NCI-H526 treated with DMSO at 0.1 percent for 48 hours (cell line): ENCODE results near the gene QSOX2.

Experiments used
- DNase-seq: peaks from one replicate; lab custom pipeline; 2025; lab: John Stamatoyannopoulos, UW

The QSOX2 gene

DNA sequence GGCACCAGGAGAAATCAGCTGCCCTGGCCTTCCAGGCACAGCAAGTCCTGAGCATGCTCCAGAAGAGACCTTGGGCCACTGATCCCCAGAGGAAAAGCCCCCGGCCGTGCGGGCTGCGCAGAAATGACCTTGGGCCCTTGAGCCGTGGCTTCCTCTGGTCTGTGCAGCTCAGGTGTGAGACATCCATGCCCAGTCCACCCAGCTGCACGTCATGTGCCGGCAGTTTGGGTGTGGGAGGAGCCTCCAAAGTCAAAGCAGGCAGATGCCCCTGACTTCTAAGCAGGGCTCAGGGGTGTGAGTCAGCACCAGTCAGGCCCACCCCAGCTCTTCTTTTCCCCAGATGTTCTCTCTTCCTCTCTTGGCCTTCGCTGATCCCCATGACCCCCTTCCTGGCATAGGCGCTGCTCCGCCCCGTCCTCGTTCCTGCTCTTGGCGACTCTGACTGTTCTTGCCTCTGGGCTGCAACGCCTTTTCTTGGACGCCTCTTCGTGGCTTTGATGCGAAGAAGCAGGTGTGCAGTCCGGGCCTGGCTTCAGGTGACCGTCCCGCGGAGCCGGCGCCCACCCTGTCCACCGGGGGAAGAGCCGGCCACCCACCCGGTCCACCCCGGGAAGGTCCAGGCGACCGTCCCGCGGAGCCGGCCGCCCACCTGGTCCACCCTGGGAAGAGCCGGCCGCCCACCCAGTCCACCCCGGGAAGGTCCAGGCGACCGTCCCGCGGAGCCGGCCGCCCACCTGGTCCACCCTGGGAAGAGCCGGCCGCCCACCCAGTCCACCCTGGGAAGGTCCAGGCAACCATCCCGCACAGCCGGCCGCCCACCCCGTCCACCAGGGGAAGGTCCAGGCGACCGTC is 5.9 kb upstream of the QSOX2 start:
- DNase-seq: no peak

- no peak for DNase-seq
These were observed 5.1 kb upstream of the QSOX2 start for GRCh38 chr9:136250676-136251075.

- DNase-seq: no peak
These were observed 4.4 kb upstream of the QSOX2 start for GRCh38 chr9:136249877-136250559.

DNA sequence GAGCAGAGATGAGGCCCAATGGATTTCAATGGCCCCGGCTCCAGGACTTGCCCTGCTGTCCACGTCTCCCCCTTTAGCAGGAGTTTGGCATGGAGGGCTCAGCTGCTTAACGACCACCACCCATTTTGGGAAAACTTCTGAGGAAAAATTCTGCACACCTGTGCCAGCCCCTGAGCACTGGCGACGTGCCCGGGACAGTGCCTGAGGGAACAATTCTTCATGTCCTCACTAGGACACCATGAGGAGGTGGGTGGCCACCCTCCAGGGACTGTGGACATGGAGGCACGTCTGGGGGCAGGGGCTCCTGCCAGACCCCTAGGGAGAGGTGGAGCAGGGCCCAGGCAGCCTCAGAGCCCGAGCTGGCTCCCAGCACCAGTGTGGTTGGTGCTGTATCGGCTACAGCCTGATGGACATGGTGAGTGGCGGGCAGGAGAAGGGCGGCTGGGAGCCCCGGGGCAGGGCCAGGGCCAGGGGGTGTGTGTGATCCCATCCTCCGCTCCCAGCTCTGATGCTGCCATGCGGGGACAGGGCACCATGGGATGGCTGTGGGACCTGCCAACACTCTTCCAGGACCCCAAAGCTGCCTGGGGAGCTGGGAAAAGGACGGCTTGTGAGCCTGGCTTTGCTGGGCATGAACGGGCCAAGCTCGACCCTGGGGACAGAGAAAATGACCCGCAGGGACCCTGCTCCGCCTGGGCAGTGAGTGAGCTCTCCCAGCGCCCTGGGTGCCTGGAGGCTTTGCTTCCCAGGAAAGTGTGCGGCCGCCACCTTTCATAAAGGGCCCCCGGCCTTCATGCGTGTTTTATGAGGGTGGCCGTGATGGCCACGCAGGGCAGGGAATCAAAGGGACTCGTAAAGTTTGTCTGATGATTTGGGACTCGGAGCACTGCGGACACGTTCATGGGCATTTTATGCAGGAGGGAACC is 3.6 kb upstream of the QSOX2 start:
- no peak for DNase-seq

GRCh38 chr9:136247947-136248637 is 2.5 kb upstream of the QSOX2 start:
- DNase-seq: no peak

GRCh38 chr9:136247551-136247916 is 1.9 kb upstream of the QSOX2 start:
- no peak for DNase-seq

DNA sequence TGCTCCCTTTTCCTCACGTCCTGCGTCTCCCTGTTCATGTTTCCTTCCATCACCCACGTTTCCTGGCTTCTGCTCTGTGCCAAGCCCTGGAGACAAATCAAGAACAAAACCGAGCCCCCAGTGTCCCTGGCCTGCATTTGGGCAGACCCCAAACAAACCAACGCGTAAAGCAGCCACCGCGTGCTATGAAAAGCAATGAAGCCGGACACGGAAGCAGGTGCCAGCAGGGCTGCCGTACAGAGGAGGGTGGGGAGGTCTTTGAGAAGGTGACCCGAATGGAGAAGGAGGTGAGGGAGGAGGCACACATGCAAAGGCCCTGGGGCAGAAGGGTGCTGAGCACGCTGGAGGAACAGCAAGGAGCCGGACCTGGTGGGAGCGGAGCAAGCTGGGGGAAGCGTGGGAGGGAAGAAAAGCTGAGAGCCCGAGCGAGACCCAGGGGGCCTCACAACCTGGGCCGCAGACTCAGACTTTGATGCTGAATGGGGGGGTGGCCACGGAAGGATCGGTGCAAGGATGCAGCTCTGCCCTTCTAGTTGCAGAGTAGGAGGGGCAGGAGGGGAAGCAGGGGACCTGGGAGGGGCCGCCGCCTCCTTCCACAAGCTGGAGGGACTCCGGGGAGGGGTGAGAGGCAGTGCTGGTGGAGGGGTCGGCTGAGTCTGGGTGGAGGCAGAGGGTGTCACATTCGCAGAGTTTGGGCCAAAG is 1.4 kb upstream of the QSOX2 start:
- DNase-seq: no peak

- no peak for DNase-seq
These were observed 718 bp downstream of the QSOX2 start for GRCh38 chr9:136244969-136245218.

DNA sequence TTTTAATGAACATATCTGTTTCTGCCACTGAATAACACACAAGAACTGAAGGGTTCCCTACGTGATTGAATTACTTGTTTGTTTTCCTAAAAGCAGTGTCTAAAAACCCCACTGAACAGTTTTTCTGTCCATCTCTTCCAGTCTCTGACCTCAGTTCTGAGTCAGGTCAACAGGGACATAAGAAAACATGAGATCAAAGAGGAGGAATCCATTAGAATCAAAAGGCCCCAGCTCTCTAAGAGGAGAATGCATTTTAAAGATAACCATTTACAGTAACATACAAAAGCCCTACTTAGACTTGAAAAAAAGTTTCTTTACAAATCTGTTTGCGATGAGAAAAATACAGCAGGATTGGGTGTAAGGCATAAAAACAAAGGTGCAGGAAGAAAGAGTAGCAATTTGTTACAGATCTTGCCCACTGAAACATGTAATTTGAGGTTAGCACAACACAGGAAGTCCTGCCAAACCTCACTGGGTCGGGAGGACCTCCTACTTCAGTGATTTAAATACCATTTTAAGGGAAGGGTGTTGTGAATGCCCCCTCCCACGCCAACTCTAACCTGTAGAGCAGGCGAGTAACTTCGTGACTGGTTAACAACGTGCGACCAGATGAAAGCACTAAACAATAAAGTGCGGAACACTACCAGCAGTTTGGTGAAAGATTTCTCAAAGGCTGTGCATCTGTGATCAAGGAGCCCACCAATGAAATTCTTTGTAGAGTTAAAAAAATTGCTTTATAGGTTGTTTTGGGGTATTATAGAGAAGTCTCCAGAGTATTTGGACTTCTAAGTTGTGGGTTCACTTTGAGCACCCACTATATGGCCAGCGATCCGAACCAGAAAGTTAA is 1.3 kb downstream of the QSOX2 start:
- DNase-seq: no peak

GRCh38 chr9:136243631-136244030 is 2.0 kb downstream of the QSOX2 start:
- DNase-seq: no peak

DNA sequence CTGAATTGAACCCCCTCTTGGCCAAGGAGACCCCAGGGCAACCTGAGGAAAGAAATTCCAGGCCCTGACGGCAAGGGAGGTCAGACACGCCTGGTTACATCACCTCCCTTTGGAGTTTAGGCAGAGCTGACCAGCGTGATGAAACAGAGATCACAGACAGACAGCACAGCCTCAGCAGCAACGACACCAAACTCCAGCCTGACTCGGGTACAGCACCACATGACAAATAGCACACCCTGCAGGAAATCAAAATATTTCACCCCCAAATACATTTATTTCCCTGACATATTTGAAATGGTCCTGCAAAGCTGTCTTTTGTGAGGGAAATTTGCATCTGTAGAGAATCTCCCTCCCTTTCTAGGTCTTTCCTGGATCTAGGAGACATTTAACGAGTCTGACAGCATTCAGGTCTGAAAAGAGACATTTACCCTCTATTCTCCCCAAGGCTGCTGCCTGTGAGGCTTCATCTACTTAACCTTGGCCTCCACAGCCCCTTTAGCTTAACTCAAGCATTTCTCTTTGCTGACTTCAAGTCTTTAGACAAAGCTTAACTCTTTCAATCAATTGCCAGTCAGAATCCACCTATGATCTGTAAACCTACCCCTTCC is 2.6 kb downstream of the QSOX2 start:
- DNase-seq: no peak

DNA sequence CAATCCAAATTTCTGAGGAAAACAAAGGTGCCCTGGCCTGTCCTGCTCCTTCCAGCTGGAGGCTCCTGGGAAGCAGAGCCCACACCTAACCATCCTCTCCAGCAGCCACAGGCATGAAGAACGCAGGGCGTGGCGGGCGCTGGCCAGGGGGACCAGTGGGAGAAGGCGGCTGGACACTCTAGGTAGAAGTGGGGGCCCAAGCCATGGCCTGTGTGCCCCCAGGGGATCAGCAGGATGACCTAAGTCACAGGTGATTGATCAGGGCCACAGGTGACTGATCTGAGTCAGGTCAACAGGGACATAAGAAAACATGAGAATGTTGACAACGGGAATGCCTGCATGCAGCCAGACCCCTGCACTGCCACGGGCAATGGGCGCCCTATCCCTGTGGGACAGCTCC is 3.4 kb downstream of the QSOX2 start:
- DNase-seq: no peak

- DNase-seq: no peak
These were observed 4.1 kb downstream of the QSOX2 start for GRCh38 chr9:136241542-136241941.

DNA sequence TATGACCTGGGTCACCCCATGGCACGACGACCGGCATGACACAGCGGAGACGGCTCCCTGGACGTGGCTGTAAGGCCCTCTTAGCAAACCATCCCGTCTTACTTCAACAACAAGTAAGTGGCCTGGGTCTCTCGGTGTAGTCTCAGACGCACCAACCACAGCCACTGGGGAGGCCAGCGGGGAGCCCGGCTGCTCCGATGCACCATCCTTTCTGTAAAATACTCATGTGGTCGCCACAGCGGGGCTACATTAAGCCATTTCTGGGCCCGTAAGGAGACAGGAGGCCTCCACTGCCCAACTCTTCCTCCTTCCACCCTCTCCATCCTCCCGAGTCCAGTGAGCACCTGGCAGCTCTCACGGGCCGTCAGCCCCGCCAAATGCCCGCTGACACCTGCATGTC is 4.7 kb downstream of the QSOX2 start:
- DNase-seq: no peak

DNA sequence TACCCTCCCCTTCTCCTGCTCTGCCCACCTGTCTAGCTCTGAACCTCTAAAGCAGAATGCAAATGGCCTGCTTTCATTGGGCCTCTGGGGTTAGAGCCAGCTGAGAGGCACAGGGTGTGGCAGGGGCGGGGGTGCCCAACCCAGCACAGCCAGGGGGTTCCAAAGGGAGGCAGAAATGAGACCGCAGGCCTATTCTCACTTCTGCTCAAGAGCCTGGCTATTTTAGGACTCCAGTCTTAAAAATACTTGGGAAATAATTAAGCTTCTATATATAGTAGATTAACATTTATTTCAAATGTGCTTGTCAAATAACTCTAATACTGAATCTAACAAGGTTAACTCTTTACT is 5.7 kb downstream of the QSOX2 start:
- DNase-seq: peak; percentile 71

- no peak for DNase-seq
These were observed 6.3 kb downstream of the QSOX2 start for GRCh38 chr9:136239135-136239982.

- DNase-seq: no peak
These were observed 7.3 kb downstream of the QSOX2 start for GRCh38 chr9:136238342-136238732.

DNA sequence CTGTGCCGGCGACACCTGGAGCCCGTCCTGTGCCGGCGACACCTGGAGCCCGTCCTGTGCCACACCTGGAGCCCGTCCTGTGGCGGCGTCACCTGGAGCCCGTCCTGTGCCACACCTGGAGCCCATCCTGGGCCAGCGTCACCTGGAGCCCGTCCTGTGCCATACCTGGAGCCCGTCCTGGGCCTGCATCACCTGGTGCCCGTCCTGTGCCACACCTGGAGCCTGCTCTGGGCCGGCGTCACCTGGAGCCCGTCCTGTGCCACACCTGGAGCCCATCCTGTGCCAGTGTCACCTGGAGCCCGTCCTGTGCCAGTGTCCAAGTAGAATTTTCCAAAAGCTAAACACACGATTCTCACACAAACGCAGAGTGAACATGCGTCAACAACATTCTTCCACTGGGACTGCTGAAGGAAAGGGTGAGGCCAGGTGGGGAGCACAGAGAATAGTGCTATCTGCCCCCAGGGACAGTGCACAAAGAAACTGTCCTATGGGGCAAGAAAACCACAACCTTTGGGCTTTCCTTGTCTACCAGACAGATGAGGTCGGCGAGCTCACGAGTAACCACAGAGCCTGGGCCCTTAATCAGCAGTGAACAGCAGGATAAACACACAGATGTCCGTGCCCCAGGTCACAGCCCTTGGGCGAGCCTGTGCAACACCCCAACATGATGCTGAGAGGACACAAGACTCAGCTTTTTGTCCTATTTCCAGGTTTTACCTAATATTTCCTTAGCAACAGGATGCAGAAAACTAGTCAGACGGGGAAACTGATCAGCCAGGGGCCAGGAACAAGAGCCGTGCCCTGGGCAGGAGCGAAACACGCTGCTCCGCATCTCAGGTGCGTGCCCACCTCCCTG is 7.9 kb downstream of the QSOX2 start:
- no peak for DNase-seq
